Liver (tissue), 9 donors: ENCODE results near the gene B3GNT4. TPM values are rescaled to one million over a fixed set of nuclear protein-coding genes. Genes with fewer than 3 reads are reported as not detected.
"Not testable (repeated sequence)": the region's sequence is repeated elsewhere in the genome, so short reads cannot be mapped to it uniquely, and the experiment has no call there.

Experiments
- DNase-seq: peaks from one replicate; pipeline ENCODE4 v3.0.0-alpha.2; 2017; ENCODE audit warnings: low spot score
- H3K27ac ChIP-seq, 2 donors: one replicate each; pipeline ENCODE4 v1.7.0; 2013; ENCODE audit warnings: inconsistent platforms in 2 of 2, low read length in 2 of 2, control low read depth in 1 of 2, low read depth in 1 of 2, mild to moderate bottlenecking in 1 of 2
- H3K27me3 ChIP-seq, 4 donors: one replicate each; pipeline versions ENCODE4 v1.6.1 to v1.7.0; 2013; ENCODE audit warnings: low read length in 3 of 4, inconsistent platforms in 1 of 4, mild to moderate bottlenecking in 1 of 4, moderate library complexity in 1 of 4; ENCODE audit not compliant: control insufficient read depth in 4 of 4, insufficient read depth in 4 of 4
- H3K36me3 ChIP-seq, 4 donors: one replicate each; pipeline versions ENCODE4 v1.6.1 to v1.7.0; 2013; ENCODE audit warnings: low read length in 3 of 4, mild to moderate bottlenecking in 3 of 4, low read depth in 1 of 4, moderate library complexity in 1 of 4; ENCODE audit not compliant: control insufficient read depth in 4 of 4, insufficient read depth in 3 of 4
- H3K4me1 ChIP-seq, 4 donors: one replicate each; pipeline versions ENCODE4 v1.6.1 to v1.7.0; 2013; ENCODE audit warnings: low read length in 3 of 4, mild to moderate bottlenecking in 3 of 4, moderate library complexity in 1 of 4; ENCODE audit not compliant: control insufficient read depth in 4 of 4, insufficient read depth in 4 of 4
- H3K4me3 ChIP-seq, 3 donors: one replicate each; pipeline versions ENCODE4 v1.6.1 to v1.7.0; 2013; ENCODE audit warnings: low read length in 3 of 3, control low read depth in 1 of 3, low read depth in 1 of 3, mild to moderate bottlenecking in 1 of 3
- H3K9ac ChIP-seq, 2 donors: one replicate each; pipeline ENCODE4 v1.7.0; 2013; ENCODE audit warnings: low read length in 2 of 2, mild to moderate bottlenecking in 2 of 2, moderate library complexity in 2 of 2, control low read depth in 1 of 2, low read depth in 1 of 2
- H3K9me3 ChIP-seq, 4 donors: one replicate each; pipeline versions ENCODE4 v1.6.1 to v1.7.0; 2013; ENCODE audit warnings: low read length in 3 of 4; ENCODE audit not compliant: control insufficient read depth in 4 of 4
- ATF3 ChIP-seq: IDR thresholded peaks from 2 replicates; pipeline ENCODE4 v1.6.1; 2016; ENCODE audit warnings: antibody characterized with exemption
- CTCF ChIP-seq: fragments of 150-350 bp; IDR thresholded peaks from 2 replicates; pipeline ENCODE4 v1.5.1; 2017; ENCODE audit warnings: improper control_type of control experiment, low read depth, low read length; ENCODE audit not compliant: missing input control
- FOXA2 ChIP-seq: IDR thresholded peaks from 2 replicates; pipeline ENCODE4 v1.6.1; 2016; ENCODE audit warnings: antibody characterized with exemption
- GABPA ChIP-seq, 2 donors: IDR thresholded peaks in 1 of 2; conservative IDR thresholded peaks in 1 of 2; 2 replicates each; pipeline ENCODE4 v1.6.1; 2016; ENCODE audit warnings: antibody characterized with exemption in 2 of 2, mild to moderate bottlenecking in 1 of 2, moderate library complexity in 1 of 2
- HNF4A ChIP-seq, 2 donors: conservative IDR thresholded peaks; 2 replicates each; pipeline ENCODE4 v1.6.1; 2016; ENCODE audit warnings: antibody characterized with exemption in 2 of 2, mild to moderate bottlenecking in 2 of 2
- HNF4G ChIP-seq: IDR thresholded peaks from 2 replicates; pipeline ENCODE4 v1.6.1; 2016; ENCODE audit warnings: antibody characterized with exemption
- JUND ChIP-seq, 2 donors: IDR thresholded peaks; 2 replicates each; pipeline ENCODE4 v1.6.1; 2016; ENCODE audit warnings: antibody characterized with exemption in 2 of 2
- MAX ChIP-seq: IDR thresholded peaks from 2 replicates; pipeline ENCODE4 v1.6.1; 2016; ENCODE audit warnings: antibody characterized with exemption
- NR2F2 ChIP-seq: IDR thresholded peaks from 2 replicates; pipeline ENCODE4 v1.6.1; 2016; ENCODE audit warnings: antibody characterized with exemption
- REST ChIP-seq: IDR thresholded peaks from 2 replicates; pipeline ENCODE4 v1.6.1; 2016; ENCODE audit warnings: antibody characterized with exemption, mild to moderate bottlenecking
- SP1 ChIP-seq: IDR thresholded peaks from 2 replicates; pipeline ENCODE4 v1.6.1; 2018; ENCODE audit warnings: antibody characterized with exemption, mild to moderate bottlenecking
- TAF1 ChIP-seq: conservative IDR thresholded peaks from 2 replicates; pipeline ENCODE4 v1.6.1; 2016; ENCODE audit warnings: antibody characterized with exemption, mild to moderate bottlenecking
- WGBS: extraction: QIAGEN DNeasy Blood & Tissue Kit; methylation state at CpG from one replicate; pipeline ENCODE4 v1.1.7; 2013; 5-methylcytosine and 5-hydroxymethylcytosine counted together
- polyA plus RNA-seq, 2 donors: library from polyadenylated mRNA; stranded (reverse) in 1 of 2; unstranded in 1 of 2; fragments of 200-250 nt in 1 of 2; fragments of >200 nt in 1 of 2; fragmentation: Nextera tagmentation in 1 of 2; extraction: Ambion mirVana in 1 of 2; gene quantifications; one replicate each; pipeline versions ENCODE4 v1.2.1 to v1.2.3, GENCODE V29; 2013 to 2015
- total RNA-seq, 2 donors: library from RNA; depleted of rRNA; stranded (reverse); fragments of >200 nt; gene quantifications; one replicate each; pipeline ENCODE4 v1.2.3, GENCODE V29; 2014
- TF ChIP-seq, protein P1 (sequence below): IDR thresholded peaks from 2 replicates; pipeline ENCODE4 v1.6.1; 2016; ENCODE audit warnings: antibody characterized with exemption
- donor health status: healthy.
- donor health status: healthy.
- donor health status: healthy.
- donor health status: healthy.
- donor health status: healthy.

The B3GNT4 gene
- total and polyA plus RNA-seq, 4 donors: 0.14 to 0.43 TPM; not detected in 2

DNA sequence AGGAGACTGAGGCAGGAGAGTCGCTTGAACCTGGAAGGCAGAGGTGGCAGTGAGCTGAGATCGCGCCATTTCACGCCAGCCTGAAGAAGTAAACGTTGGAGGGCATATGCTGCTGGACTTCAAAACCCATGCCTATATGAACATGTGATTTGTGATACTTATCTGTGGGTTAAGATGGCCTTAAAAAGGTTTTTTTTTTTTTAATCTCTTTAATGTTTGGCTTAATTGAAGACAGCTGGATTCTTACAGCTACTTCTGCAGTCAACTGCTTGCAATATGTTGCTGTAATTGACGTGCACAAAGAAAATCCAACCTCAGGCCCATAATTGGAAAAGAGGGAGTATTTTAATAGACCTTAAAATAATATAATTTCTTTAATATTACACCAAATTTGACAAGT lies 1.5 kb upstream of the B3GNT4 start:
- peaks cover 0 to under 1% (median 0%) of the 10 kb centered on the region in 4 donors for H3K36me3 ChIP-seq
- H3K27ac ChIP-seq: no peak overlapping the region
- WGBS: 97% methylated on average over 6 of the region's 6 CpGs
- H3K9me3 ChIP-seq: no peaks in the 10 kb centered on the region
- no peak overlapping the region for H3K9ac ChIP-seq
- H3K4me3 ChIP-seq: no peak overlapping the region
- peaks cover 9 to 20% (median 12%) of the 10 kb centered on the region in 4 donors for H3K4me1 ChIP-seq
- DNase-seq: no peak
- TF ChIP-seq FOXA2 (no peak), HNF4A (conservative IDR thresholded peaks at IDR 0.05) (no peak), HNF4G (no peak), SP1 (no peak), ATF3 (no peak), REST (no peak), CTCF (no peak), GABPA (IDR thresholded peaks at IDR 0.05 in 1 of 2, conservative IDR thresholded peaks at IDR 0.05 in 1 of 2) (no peak), MAX (no peak), JUND (IDR thresholded peaks at IDR 0.05) (no peak), NR2F2 (no peak), TAF1 (no peak)
- TF ChIP-seq, protein P1, sequence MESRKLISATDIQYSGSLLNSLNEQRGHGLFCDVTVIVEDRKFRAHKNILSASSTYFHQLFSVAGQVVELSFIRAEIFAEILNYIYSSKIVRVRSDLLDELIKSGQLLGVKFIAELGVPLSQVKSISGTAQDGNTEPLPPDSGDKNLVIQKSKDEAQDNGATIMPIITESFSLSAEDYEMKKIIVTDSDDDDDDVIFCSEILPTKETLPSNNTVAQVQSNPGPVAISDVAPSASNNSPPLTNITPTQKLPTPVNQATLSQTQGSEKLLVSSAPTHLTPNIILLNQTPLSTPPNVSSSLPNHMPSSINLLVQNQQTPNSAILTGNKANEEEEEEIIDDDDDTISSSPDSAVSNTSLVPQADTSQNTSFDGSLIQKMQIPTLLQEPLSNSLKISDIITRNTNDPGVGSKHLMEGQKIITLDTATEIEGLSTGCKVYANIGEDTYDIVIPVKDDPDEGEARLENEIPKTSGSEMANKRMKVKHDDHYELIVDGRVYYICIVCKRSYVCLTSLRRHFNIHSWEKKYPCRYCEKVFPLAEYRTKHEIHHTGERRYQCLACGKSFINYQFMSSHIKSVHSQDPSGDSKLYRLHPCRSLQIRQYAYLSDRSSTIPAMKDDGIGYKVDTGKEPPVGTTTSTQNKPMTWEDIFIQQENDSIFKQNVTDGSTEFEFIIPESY: no peak
- H3K27me3 ChIP-seq: peaks cover 0 to 4% (median 2%) of the 10 kb centered on the region in 4 donors

- DNase-seq, H3K27ac ChIP-seq, H3K9me3 ChIP-seq, H3K27me3 ChIP-seq, H3K9ac ChIP-seq, H3K36me3 ChIP-seq: not testable (repeated sequence)
- H3K4me1 ChIP-seq: peaks cover 9 to 20% (median 12%) of the 10 kb centered on the region in 4 donors
- H3K4me3 ChIP-seq: peak overlapping the region in 2 of 3 donors; percentile 52 to 66
- WGBS: 68% methylated on average over 19 of the region's 19 CpGs
Observed at GRCh38 chr12:122202811-122203210, 698 bp upstream of the B3GNT4 start.
